Activated naive CD8-positive, alpha-beta T cell treated with anti-CD3 and anti-CD28 coated beads, Interleukin-2, amount 50 U/mL, for 16 hours (primary cell): Measurements from ENCODE around the gene JAML.

Experiments used
- DNase-seq: peaks from one replicate; pipeline ENCODE4 v3.0.0-alpha.2; 2020; ENCODE audit warnings: low read depth, low spot score

JAML gene

DNA sequence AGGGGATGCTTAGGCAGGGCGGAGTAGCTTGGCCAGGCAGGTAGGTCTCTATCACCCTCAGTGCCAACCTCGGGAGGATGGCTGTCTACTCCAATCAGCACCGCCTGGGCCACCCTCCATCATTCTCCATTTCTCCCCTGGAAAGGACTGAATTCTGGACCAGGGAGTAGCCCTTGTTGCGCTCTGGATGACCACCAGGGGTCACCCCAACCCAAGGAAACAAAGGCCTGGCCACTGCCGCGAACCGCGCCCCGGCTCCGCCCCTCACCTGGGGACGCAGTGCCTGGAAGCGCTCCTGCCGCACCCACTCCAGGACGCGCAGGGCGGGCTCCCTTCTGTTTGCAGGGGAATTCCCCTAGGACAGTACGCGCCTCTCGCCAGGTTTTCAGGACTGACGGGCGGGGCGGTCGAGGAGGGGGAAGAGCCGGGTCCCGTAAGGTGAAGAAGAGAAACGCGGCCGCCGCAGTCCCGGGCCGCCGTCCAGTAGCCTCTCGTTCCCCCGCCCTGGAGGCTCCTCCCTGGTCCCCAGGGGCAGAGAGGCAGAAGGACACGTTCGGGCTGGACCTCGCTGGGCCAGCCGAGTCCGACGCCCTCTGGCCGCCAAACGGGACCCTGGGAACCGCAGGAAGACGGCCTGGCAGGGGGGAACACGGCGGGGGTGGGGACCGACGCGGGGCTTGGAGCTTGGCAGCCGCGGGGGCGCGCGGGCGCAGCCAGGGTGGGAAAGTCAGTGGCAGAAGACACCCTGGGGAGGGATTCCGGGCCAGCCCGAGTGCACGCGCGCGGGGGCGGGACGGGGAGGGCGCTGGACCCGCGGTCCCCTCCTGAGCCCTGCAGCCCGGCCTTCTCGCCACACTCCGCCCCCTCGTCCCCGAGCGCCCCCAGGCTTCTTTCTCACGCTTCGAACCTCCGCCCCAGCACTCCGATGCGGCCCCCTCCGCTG is 79.3 kb downstream of the JAML start:
- peak; percentile 86 for DNase-seq

DNA sequence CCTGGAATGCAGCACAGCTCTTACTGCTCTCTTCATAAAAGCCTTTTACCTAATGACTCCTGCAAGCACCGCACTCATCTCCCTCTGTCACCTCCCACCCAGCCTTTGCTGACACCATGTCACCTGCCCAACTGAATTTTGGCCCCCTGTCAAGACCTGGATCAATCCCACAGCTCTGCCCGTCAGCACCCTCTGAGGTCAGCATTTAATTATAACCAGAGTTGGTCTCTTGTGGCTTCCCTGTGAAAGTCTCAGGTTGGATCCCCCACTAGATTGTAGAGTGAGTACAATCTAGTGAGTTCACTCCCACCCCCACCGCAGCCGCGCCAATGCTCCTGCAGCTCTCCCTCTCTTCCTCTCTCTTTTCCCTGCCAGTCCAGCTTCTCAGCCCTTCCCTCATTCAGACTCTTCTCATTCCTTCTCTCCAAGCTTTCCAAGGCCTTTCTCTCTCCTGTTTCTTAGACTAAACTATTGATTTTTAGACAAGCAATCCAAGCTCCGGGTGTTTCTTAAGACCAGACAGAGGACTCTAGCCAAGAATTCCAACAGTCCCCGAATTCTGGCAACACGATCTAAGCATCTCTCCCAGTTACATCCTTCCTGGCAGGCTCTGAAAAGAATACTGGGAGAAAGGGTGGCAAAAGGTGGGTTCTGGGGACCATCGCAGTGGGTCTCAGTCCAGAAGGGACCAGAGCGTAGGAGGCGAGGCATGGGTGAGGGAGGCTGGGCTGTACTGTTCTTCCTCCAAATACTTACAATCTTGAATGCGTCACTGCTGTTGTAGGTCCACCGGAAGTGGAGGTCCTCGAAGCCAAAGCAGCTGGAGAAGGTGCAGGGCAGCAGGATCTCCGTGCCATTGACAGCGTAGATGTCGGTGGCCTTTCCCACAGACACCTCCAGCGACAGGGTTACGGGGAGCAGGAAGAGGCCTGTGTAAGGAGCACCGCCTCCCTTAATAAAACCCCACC is 80.2 kb downstream of the JAML start:
- DNase-seq = no peak
